Astrocyte of the hippocampus (primary cell): ENCODE data around the gene PPP2R3A.

Source experiments
- DNase-seq: peaks from one replicate; pipeline ENCODE4 v3.0.0; 2011; ENCODE audit warnings: low read depth, low spot score

The PPP2R3A gene

DNA sequence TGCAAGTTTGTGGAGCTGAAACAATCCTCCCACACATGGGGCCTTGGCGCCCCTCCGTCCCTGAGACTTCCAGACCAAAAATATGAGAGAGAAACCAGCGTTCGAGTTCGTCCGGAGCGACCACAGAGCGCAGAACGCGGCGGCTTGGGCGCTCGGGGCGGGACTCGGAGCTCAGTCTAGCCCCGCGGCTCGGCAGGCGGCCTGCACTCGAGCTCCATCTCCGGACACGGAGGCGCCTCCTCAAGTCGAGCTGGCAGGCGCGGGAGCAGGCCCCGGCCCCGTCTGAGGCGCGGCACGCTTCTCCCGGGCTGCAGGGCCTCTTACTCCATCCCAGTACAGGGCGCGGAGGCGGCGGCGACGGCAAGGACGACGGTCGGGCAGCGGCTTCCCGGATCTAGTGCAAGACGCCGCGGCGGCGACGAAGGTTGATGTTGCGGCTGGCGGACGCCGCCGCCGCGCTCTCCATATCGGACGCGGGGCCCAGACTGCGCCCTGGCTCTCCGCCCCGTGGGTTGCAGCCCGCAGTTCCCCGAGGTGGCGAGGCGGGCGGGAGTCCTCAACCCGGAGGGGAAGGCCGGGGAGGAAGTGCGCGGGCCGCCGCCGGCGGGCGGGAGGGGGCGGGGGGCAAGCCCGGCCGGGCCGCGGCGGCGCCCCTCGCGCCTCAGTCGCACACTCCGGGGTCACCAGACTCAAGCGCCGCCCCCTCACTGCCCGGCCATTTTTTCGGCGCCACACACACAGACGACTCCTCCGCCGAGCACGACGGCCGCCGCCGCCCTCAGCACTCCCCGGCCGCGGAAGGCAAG, 229.9 kb downstream of the PPP2R3A start:
- DNase-seq, result peak; percentile 87

DNA sequence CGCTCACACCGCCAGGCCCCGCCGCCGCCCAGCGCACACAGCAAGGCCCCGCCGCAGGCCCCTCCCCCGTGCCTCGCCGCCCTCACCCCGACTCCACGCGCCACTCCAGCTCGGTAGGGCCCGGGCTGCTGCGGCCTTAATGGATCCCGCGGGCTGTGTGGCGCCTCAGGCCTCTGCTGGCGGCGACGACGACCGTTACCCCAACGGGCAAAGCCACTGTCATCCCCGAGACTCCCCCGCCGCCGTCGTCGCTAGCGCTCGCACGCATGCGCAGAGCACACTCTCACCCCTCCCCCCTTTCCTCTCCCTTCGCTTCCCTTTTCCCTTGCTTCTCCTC, 230.5 kb downstream of the PPP2R3A start, which contains the start of gene MSL2:
Gene MSL2 (minus strand): TSS at position 272 of the 337 bp plus-strand sequence. CDS start 1,222 bp downstream, outside the sequence.
- no peak for DNase-seq

DNA sequence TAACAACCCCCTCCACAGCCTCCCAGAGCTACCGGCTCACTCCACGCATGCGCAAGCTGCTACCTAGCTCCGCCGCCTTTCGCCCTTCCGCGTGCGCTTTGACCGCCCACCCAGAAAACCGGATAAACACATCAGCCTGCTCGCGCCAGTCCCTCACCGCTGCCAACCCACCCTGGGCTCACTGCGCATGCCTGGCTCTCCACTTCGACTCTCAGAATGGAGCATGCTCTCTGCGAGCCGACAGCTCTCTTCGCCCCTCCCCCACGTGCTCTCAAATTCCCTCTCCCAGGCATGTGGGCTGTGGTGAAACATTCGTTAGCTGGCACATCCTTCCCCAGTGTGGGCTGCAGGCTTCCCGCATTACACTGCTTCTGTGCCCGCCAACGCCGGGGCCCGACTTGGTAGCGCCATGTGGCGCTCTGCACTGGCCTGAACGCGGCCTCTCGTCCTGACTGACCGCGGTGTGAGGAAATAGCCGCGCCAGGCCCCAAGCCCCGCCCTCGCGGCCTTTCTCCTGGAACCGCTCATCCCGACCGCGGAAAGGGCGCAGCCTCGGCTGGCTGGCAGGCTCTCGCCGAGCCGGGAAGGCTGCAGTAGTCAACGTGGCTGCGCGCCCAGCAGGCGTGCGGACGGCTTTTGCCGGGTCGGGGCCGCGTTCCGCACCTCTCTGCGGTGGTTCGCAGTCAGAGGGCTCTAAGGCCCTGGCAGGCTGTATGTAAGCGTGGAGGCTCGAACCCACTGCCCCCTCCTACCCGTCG, 231.1 kb downstream of the PPP2R3A start:
- DNase-seq, result peak; percentile 100

GRCh38 chr3:136197159-136197793, 231.7 kb downstream of the PPP2R3A start:
- no peak for DNase-seq
